IPS-NIHi7 (cell line): ENCODE data around the gene ARL15.
A peak's percentile ranks its signal among the peaks of the same experiment; 100 is the strongest.

ENCODE experiments used
- DNase-seq: peaks from one replicate; pipeline ENCODE4 v3.0.0; 2012; ENCODE audit warnings: mixed read lengths; ENCODE audit errors: extremely low spot score

Gene ARL15

GRCh38 chr5:54285686-54286085 is 24.7 kb downstream of the ARL15 start:
- peak; percentile 37 for DNase-seq

- DNase-seq = no peak
These were observed 25.8 kb downstream of the ARL15 start for GRCh38 chr5:54284586-54284985.

- DNase-seq = no peak
These were observed 27.5 kb downstream of the ARL15 start for GRCh38 chr5:54282876-54283275.

- no peak for DNase-seq
These were observed 28.2 kb downstream of the ARL15 start for GRCh38 chr5:54281960-54282692.

GRCh38 chr5:54279960-54280359 is 30.4 kb downstream of the ARL15 start:
- DNase-seq = no peak

GRCh38 chr5:54278979-54279717 is 31.2 kb downstream of the ARL15 start:
- no peak for DNase-seq

GRCh38 chr5:54278036-54278830 is 32.1 kb downstream of the ARL15 start:
- peak; percentile 13 for DNase-seq

- no peak for DNase-seq
These were observed 34.3 kb downstream of the ARL15 start for GRCh38 chr5:54276048-54276447.

- no peak for DNase-seq
These were observed 35.0 kb downstream of the ARL15 start for GRCh38 chr5:54275361-54275760.

- no peak for DNase-seq
These were observed 35.4 kb downstream of the ARL15 start for GRCh38 chr5:54274944-54275343.

GRCh38 chr5:54273715-54274114 is 36.7 kb downstream of the ARL15 start:
- DNase-seq = no peak

GRCh38 chr5:54272746-54273145 is 37.6 kb downstream of the ARL15 start:
- no peak for DNase-seq

GRCh38 chr5:54270326-54270725 is 40.0 kb downstream of the ARL15 start:
- no peak for DNase-seq

GRCh38 chr5:54264574-54264973 is 45.8 kb downstream of the ARL15 start:
- DNase-seq = no peak

GRCh38 chr5:54263447-54263846 is 46.9 kb downstream of the ARL15 start:
- no peak for DNase-seq

- DNase-seq = no peak
These were observed 48.8 kb downstream of the ARL15 start for GRCh38 chr5:54261596-54261995.

- no peak for DNase-seq
These were observed 50.4 kb downstream of the ARL15 start for GRCh38 chr5:54259981-54260380.

- DNase-seq = no peak
These were observed 51.3 kb downstream of the ARL15 start for GRCh38 chr5:54259090-54259489.

- no peak for DNase-seq
These were observed 52.8 kb downstream of the ARL15 start for GRCh38 chr5:54257366-54258118.

- peak; percentile 18 for DNase-seq
These were observed 55.7 kb downstream of the ARL15 start for GRCh38 chr5:54254482-54255198.

- no peak for DNase-seq
These were observed 58.4 kb downstream of the ARL15 start for GRCh38 chr5:54251981-54252380.
